Middle frontal gyrus (tissue), 1 donor: ENCODE data around the gene OSBPL6.
"Not testable (repeated sequence)": the region's sequence is repeated elsewhere in the genome, so short reads cannot be mapped to it uniquely, and the experiment has no call there.

Source experiments
- DNase-seq: peaks from one replicate; pipeline ENCODE4 v3.0.0-alpha.2; 2015; ENCODE audit warnings: low spot score; ENCODE audit errors: extremely low spot score

Gene OSBPL6

GRCh38 chr2:178298785-178299212 lies 104.5 kb downstream of the OSBPL6 start:
- DNase-seq = no peak

GRCh38 chr2:178301649-178302238 lies 107.4 kb downstream of the OSBPL6 start:
- no peak for DNase-seq

GRCh38 chr2:178304333-178304732 lies 110.0 kb downstream of the OSBPL6 start:
- DNase-seq = no peak

GRCh38 chr2:178306352-178307073 lies 112.2 kb downstream of the OSBPL6 start:
- no peak for DNase-seq

GRCh38 chr2:178307650-178308049 lies 113.3 kb downstream of the OSBPL6 start:
- no peak for DNase-seq

GRCh38 chr2:178309541-178309940 lies 115.2 kb downstream of the OSBPL6 start:
- no peak for DNase-seq

- no peak for DNase-seq
These were observed 120.8 kb downstream of the OSBPL6 start for GRCh38 chr2:178315078-178315477.

GRCh38 chr2:178315488-178315948 lies 121.2 kb downstream of the OSBPL6 start:
- DNase-seq = no peak

- no peak for DNase-seq
These were observed 123.5 kb downstream of the OSBPL6 start for GRCh38 chr2:178317811-178318210.

GRCh38 chr2:178320011-178320585 lies 125.8 kb downstream of the OSBPL6 start:
- DNase-seq = no peak

- DNase-seq = no peak
These were observed 127.8 kb downstream of the OSBPL6 start for GRCh38 chr2:178322068-178322467.

- DNase-seq = not testable (repeated sequence)
These were observed 129.0 kb downstream of the OSBPL6 start for GRCh38 chr2:178323331-178323730.

- DNase-seq = no peak
These were observed 129.8 kb downstream of the OSBPL6 start for GRCh38 chr2:178324077-178324476.

- DNase-seq = no peak
These were observed 131.0 kb downstream of the OSBPL6 start for GRCh38 chr2:178325268-178325667.

GRCh38 chr2:178327516-178327915 lies 133.2 kb downstream of the OSBPL6 start:
- no peak for DNase-seq

- DNase-seq = no peak
These were observed 133.7 kb downstream of the OSBPL6 start for GRCh38 chr2:178328037-178328436.

- no peak for DNase-seq
These were observed 136.1 kb downstream of the OSBPL6 start for GRCh38 chr2:178330175-178331017.

GRCh38 chr2:178331474-178332432 lies 137.4 kb downstream of the OSBPL6 start:
- no peak for DNase-seq

- DNase-seq = no peak
These were observed 139.5 kb downstream of the OSBPL6 start for GRCh38 chr2:178333851-178334250.

GRCh38 chr2:178335230-178335629 lies 140.9 kb downstream of the OSBPL6 start:
- no peak for DNase-seq

GRCh38 chr2:178344121-178344520 lies 149.8 kb downstream of the OSBPL6 start:
- DNase-seq = no peak
